RWPE1 (cell line): ENCODE measurements around the gene MMRN2.

Experiments
- CTCF ChIA-PET: fragments of 350-600 bp; sonication (Branson Sonifier 250); formaldehyde crosslinking; extraction: SDS; loops from one replicate; lab custom pipeline; 2021; lab: Yijun Ruan, JAX
- POLR2A ChIA-PET: fragments of 400-600 bp; formaldehyde crosslinking; extraction: SDS; loops from one replicate; lab custom pipeline; 2020; ENCODE audit warnings: antibody characterized with exemption; ENCODE audit not compliant: low non-redundant PET; lab: Yijun Ruan, JAX
- DNase-seq: peaks from one replicate; pipeline ENCODE4 v3.0.0; 2012; ENCODE audit warnings: low spot score
- H3K27ac ChIP-seq: fragments of 450-650 bp; 2 replicates; pipeline ENCODE4 v1.5.1; 2017
- CTCF ChIP-seq: fragments of 450-650 bp; conservative IDR thresholded peaks from 2 replicates; pipeline ENCODE4 v1.5.1; 2017; ENCODE audit warnings: low read depth, mild to moderate bottlenecking

The MMRN2 gene

GRCh38 chr10:86929468-86930380 is 27.7 kb downstream of the MMRN2 start:
- POLR2A ChIA-PET, result no interaction called here
- no peak overlapping the region for H3K27ac ChIP-seq
- CTCF ChIA-PET, result no interaction called here
- no peak for TF ChIP-seq CTCF
- no peak for DNase-seq

- no peak for TF ChIP-seq CTCF
- ChIA-PET CTCF (no interaction called here), POLR2A (no interaction called here)
- DNase-seq, result no peak
- H3K27ac ChIP-seq, result 0 out of 2 replicates have a peak overlapping the region, but pooled peaks have one; percentile 6
Observed at GRCh38 chr10:86922553-86922961, 34.9 kb downstream of the MMRN2 start.

- peak; percentile 31 for DNase-seq
- ChIA-PET CTCF (no interaction called here), POLR2A (no interaction called here)
- H3K27ac ChIP-seq, result no peak overlapping the region
- no peak for TF ChIP-seq CTCF
Observed at GRCh38 chr10:86918022-86918471, 39.4 kb downstream of the MMRN2 start.

- CTCF ChIA-PET, result interaction anchor here (0.7 kb wide), 1 partner anchor 16 kb away, joined by 3 read pairs; no protein-coding TSS in a partner anchor
Observed at GRCh38 chr10:86914734-86915133, 42.7 kb downstream of the MMRN2 start.

GRCh38 chr10:86905429-86905828 is 52.0 kb downstream of the MMRN2 start:
- H3K27ac ChIP-seq, result no peak overlapping the region
- no peak for TF ChIP-seq CTCF
- ChIA-PET POLR2A (no interaction called here), CTCF (interaction anchor here (0.7 kb wide), 1 partner anchor 37 kb away, joined by 4 read pairs; no protein-coding TSS in a partner anchor)
- DNase-seq, result no peak

More at GRCh38 chr10:86914734-86915133, 42.7 kb downstream of the MMRN2 start:
- DNase-seq, result no peak
- POLR2A ChIA-PET, result no interaction called here
- TF ChIP-seq CTCF, result no peak
- H3K27ac ChIP-seq, result no peak overlapping the region

GRCh38 chr10:86904600-86904999 is 52.8 kb downstream of the MMRN2 start:
- ChIA-PET CTCF (no interaction called here), POLR2A (no interaction called here)
- no peak overlapping the region for H3K27ac ChIP-seq
- no peak for TF ChIP-seq CTCF
- DNase-seq, result no peak
